ENCODE results near the gene PLPP4.

The PLPP4 gene

GRCh38 chr10:120493411-120494312 lies 36.6 kb downstream of the PLPP4 start:
- Histone ChIP-seq H3K4me1 (ENCODE audit: low read depth, poor library complexity, severe bottlenecking) (no peaks in the 10 kb centered on the region), H3K79me2 (ENCODE audit: insufficient read depth, low read depth) (no peaks in the 10 kb centered on the region), H4K20me1 (ENCODE audit: insufficient read depth) (no peaks in the 10 kb centered on the region), H3K36me3 (ENCODE audit: insufficient read depth) (no peaks in the 10 kb centered on the region), H3K27me3 (ENCODE audit: insufficient read depth, low read depth) (no peaks in the 10 kb centered on the region), H3K9ac (no peak overlapping the region), H3K4me3 (IDR thresholded peaks at IDR 0.05; ENCODE audit: insufficient read depth, low read depth, low read length) (no peak overlapping the region), H3K4me2 (no peak overlapping the region), H3K27ac (no peak overlapping the region), H2AFZ (ENCODE audit: low read depth) (no peak overlapping the region)
- no peak for TF ChIP-seq CTCF (conservative IDR thresholded peaks at IDR 0.05; ENCODE audit: low read depth, low read length)

- H3K9ac ChIP-seq = no peak overlapping the region
- no peak overlapping the region for H3K27ac ChIP-seq
- TF ChIP-seq CTCF (conservative IDR thresholded peaks at IDR 0.05; ENCODE audit: low read depth, low read length) = no peak
- no peaks in the 10 kb centered on the region for H4K20me1 ChIP-seq (ENCODE audit: insufficient read depth)
- H3K4me2 ChIP-seq = no peak overlapping the region
- no peaks in the 10 kb centered on the region for H3K4me1 ChIP-seq (ENCODE audit: low read depth, poor library complexity, severe bottlenecking)
- H3K4me3 ChIP-seq (IDR thresholded peaks at IDR 0.05; ENCODE audit: insufficient read depth, low read depth, low read length) = no peak overlapping the region
- H3K36me3 ChIP-seq (ENCODE audit: insufficient read depth) = no peaks in the 10 kb centered on the region
- H3K79me2 ChIP-seq (ENCODE audit: insufficient read depth, low read depth) = no peaks in the 10 kb centered on the region
- H3K27me3 ChIP-seq (ENCODE audit: insufficient read depth, low read depth) = no peaks in the 10 kb centered on the region
- no peak overlapping the region for H2AFZ ChIP-seq (ENCODE audit: low read depth)
Observed at GRCh38 chr10:120494313-120494710, 37.3 kb downstream of the PLPP4 start.

GRCh38 chr10:120495226-120496009 lies 38.4 kb downstream of the PLPP4 start:
- no peak overlapping the region for H3K4me2 ChIP-seq
- no peak overlapping the region for H3K27ac ChIP-seq
- TF ChIP-seq CTCF (conservative IDR thresholded peaks at IDR 0.05; ENCODE audit: low read depth, low read length) = no peak
- no peaks in the 10 kb centered on the region for H3K79me2 ChIP-seq (ENCODE audit: insufficient read depth, low read depth)
- no peak overlapping the region for H3K9ac ChIP-seq
- H4K20me1 ChIP-seq (ENCODE audit: insufficient read depth) = no peaks in the 10 kb centered on the region
- H3K4me3 ChIP-seq (IDR thresholded peaks at IDR 0.05; ENCODE audit: insufficient read depth, low read depth, low read length) = no peak overlapping the region
- no peaks in the 10 kb centered on the region for H3K27me3 ChIP-seq (ENCODE audit: insufficient read depth, low read depth)
- no peaks in the 10 kb centered on the region for H3K36me3 ChIP-seq (ENCODE audit: insufficient read depth)
- H2AFZ ChIP-seq (ENCODE audit: low read depth) = no peak overlapping the region
- H3K4me1 ChIP-seq (ENCODE audit: low read depth, poor library complexity, severe bottlenecking) = no peaks in the 10 kb centered on the region

- H3K79me2 ChIP-seq (ENCODE audit: insufficient read depth, low read depth) = no peaks in the 10 kb centered on the region
- H3K4me2 ChIP-seq = no peak overlapping the region
- H3K4me3 ChIP-seq (IDR thresholded peaks at IDR 0.05; ENCODE audit: insufficient read depth, low read depth, low read length) = no peak overlapping the region
- H3K9ac ChIP-seq = no peak overlapping the region
- no peak for TF ChIP-seq CTCF (conservative IDR thresholded peaks at IDR 0.05; ENCODE audit: low read depth, low read length)
- H3K27ac ChIP-seq = no peak overlapping the region
- H3K27me3 ChIP-seq (ENCODE audit: insufficient read depth, low read depth) = no peaks in the 10 kb centered on the region
- H2AFZ ChIP-seq (ENCODE audit: low read depth) = no peak overlapping the region
- H4K20me1 ChIP-seq (ENCODE audit: insufficient read depth) = no peaks in the 10 kb centered on the region
- H3K36me3 ChIP-seq (ENCODE audit: insufficient read depth) = no peaks in the 10 kb centered on the region
- no peaks in the 10 kb centered on the region for H3K4me1 ChIP-seq (ENCODE audit: low read depth, poor library complexity, severe bottlenecking)
Observed at GRCh38 chr10:120499883-120500282, 42.9 kb downstream of the PLPP4 start.
